ENCODE data around the gene SFMBT2.
A peak's percentile ranks its signal among the peaks of the same experiment; 100 is the strongest.

SFMBT2 gene

GRCh38 chr10:7364474-7364873, 46.4 kb downstream of the SFMBT2 start:
- no peak for DNase-seq

GRCh38 chr10:7363700-7364099, 47.1 kb downstream of the SFMBT2 start:
- DNase-seq = no peak

- DNase-seq = no peak
These were observed 48.4 kb downstream of the SFMBT2 start for GRCh38 chr10:7362471-7362870.

GRCh38 chr10:7361316-7361715, 49.5 kb downstream of the SFMBT2 start:
- no peak for DNase-seq

- DNase-seq = no peak
These were observed 50.9 kb downstream of the SFMBT2 start for GRCh38 chr10:7359954-7360353.

GRCh38 chr10:7359356-7359755, 51.5 kb downstream of the SFMBT2 start:
- no peak for DNase-seq

GRCh38 chr10:7357193-7357592, 53.6 kb downstream of the SFMBT2 start:
- no peak for DNase-seq

- no peak for DNase-seq
These were observed 56.3 kb downstream of the SFMBT2 start for GRCh38 chr10:7354330-7355047.

GRCh38 chr10:7351894-7352293, 58.9 kb downstream of the SFMBT2 start:
- no peak for DNase-seq

GRCh38 chr10:7350541-7351195, 60.2 kb downstream of the SFMBT2 start:
- DNase-seq = no peak

- DNase-seq = no peak
These were observed 65.1 kb downstream of the SFMBT2 start for GRCh38 chr10:7345717-7346116.

GRCh38 chr10:7343040-7343439, 67.8 kb downstream of the SFMBT2 start:
- DNase-seq = no peak

GRCh38 chr10:7340179-7340874, 70.5 kb downstream of the SFMBT2 start:
- DNase-seq = no peak

- DNase-seq = no peak
These were observed 71.3 kb downstream of the SFMBT2 start for GRCh38 chr10:7339510-7339909.

GRCh38 chr10:7338469-7338868, 72.4 kb downstream of the SFMBT2 start:
- no peak for DNase-seq

- no peak for DNase-seq
These were observed 73.2 kb downstream of the SFMBT2 start for GRCh38 chr10:7337431-7338171.

GRCh38 chr10:7335977-7336376, 74.9 kb downstream of the SFMBT2 start:
- DNase-seq = no peak

- DNase-seq = no peak
These were observed 76.2 kb downstream of the SFMBT2 start for GRCh38 chr10:7334642-7334964.

- DNase-seq = peak; percentile 18
These were observed 76.7 kb downstream of the SFMBT2 start for GRCh38 chr10:7333961-7334641.

GRCh38 chr10:7329219-7329618, 81.6 kb downstream of the SFMBT2 start:
- no peak for DNase-seq

- DNase-seq = no peak
These were observed 82.9 kb downstream of the SFMBT2 start for GRCh38 chr10:7327885-7328284.

- DNase-seq = no peak
These were observed 88.2 kb downstream of the SFMBT2 start for GRCh38 chr10:7322623-7323022.

All from right kidney (tissue), 1 donor.